K562 (cell line): ENCODE data around the gene ANXA1. TPM values are rescaled to one million over a fixed set of nuclear protein-coding genes. Genes with fewer than 3 reads are reported as not detected.
A peak's percentile ranks its signal among the peaks of the same experiment; 100 is the strongest.

Experiments used
- ATAC-seq: fragments of 200-7000 bp; cut with Tn5 transposase; 3 replicates; pipeline ENCODE4 v1.9.1; 2020; ENCODE audit warnings: moderate library complexity
- BruUV-seq: library from RNA; stranded (reverse); fragments of 400-500 nt; replicated peaks from 2 replicates; lab custom pipeline; 2021; lab: Mats Ljungman, UMichigan
- CTCF ChIA-PET: fragments of 300-600 bp; formaldehyde crosslinking; extraction: SDS; loops from one replicate; lab custom pipeline; 2021; ENCODE audit warnings: low intra/inter-chr PET ratio; lab: Yijun Ruan, JAX
- POLR2A ChIA-PET: fragments of 300-600, 350-650 bp; sonication (Branson Sonifier 250); formaldehyde crosslinking; extraction: SDS; loops from one replicate; lab custom pipeline; 2021; ENCODE audit warnings: antibody characterized with exemption, inconsistent platforms; lab: Yijun Ruan, JAX
- DNase-seq, 4 experiments: peaks; one replicate each; pipeline versions ENCODE4 v3.0.0 to v3.0.0-alpha.2; 2011 to 2018; ENCODE audit warnings: low spot score in 3 of 4, mixed read lengths in 3 of 4; ENCODE audit errors: extremely low read depth in 1 of 4
- FAIRE-seq: peaks from 2 replicates; lab custom pipeline; 2011; peaks lifted over from hg19 to GRCh38; lab: Jason Lieb, UNC
- H2AFZ ChIP-seq: 2 replicates; pipeline ENCODE4 v1.6.0; 2011; ENCODE audit warnings: low read depth, low read length, control low read depth, inconsistent platforms
- H3K27ac ChIP-seq: fragments of 200-600 bp; 3 replicates; pipeline ENCODE4 v1.8.0; 2011; ENCODE audit warnings: low read depth, mild to moderate bottlenecking, control low read depth, inconsistent platforms, low read length, moderate library complexity, mixed read lengths; ENCODE audit errors: extremely low read depth
- H3K27me3 ChIP-seq, 2 experiments: fragments of 300-600 bp in 1 of 2; 2 replicates in 1 of 2; 3 replicates in 1 of 2; pipeline versions ENCODE4 v1.6.0 to v1.8.0; 2011; ENCODE audit warnings: inconsistent platforms in 2 of 2, low read length in 2 of 2, mild to moderate bottlenecking in 1 of 2, mixed read lengths in 1 of 2, moderate library complexity in 1 of 2; ENCODE audit not compliant: control insufficient read depth in 2 of 2, insufficient read depth in 2 of 2
- H3K36me3 ChIP-seq: fragments of 300-600 bp; 3 replicates; pipeline ENCODE4 v1.8.0; 2011; ENCODE audit warnings: mild to moderate bottlenecking, low read length, inconsistent platforms; ENCODE audit not compliant: control insufficient read depth, insufficient read depth
- H3K4me1 ChIP-seq, 2 experiments: fragments of 200-600 bp in 1 of 2; replicated peaks in 1 of 2; 2 replicates in 1 of 2; 3 replicates in 1 of 2; pipeline versions ENCODE4 v1.5.1 to v1.8.0; 2011; ENCODE audit warnings: inconsistent platforms in 2 of 2, low read length in 2 of 2, mild to moderate bottlenecking in 1 of 2, mixed read lengths in 1 of 2, moderate library complexity in 1 of 2; ENCODE audit not compliant: control insufficient read depth in 2 of 2, insufficient read depth in 2 of 2
- H3K4me2 ChIP-seq: 2 replicates; pipeline ENCODE4 v1.6.1; 2011; ENCODE audit warnings: low read length, control low read depth, inconsistent platforms, mixed read lengths; ENCODE audit not compliant: insufficient read depth
- H3K4me3 ChIP-seq: fragments of 200-600 bp; sonication (generic), shearing (Covaris generic); 2 replicates; pipeline ENCODE4 v1.5.1; 2016; ENCODE audit warnings: control low read depth, inconsistent platforms
- H3K79me2 ChIP-seq: fragments of 200-600 bp; 3 replicates; pipeline ENCODE4 v1.8.0; 2011; ENCODE audit warnings: low read length, inconsistent platforms; ENCODE audit not compliant: control insufficient read depth, insufficient read depth
- H3K9ac ChIP-seq, 2 experiments: 2 replicates each; pipeline versions ENCODE4 v1.6.0 to v1.6.1; 2011; ENCODE audit warnings: low read depth in 2 of 2, low read length in 2 of 2, control low read depth in 1 of 2, inconsistent platforms in 1 of 2, mild to moderate bottlenecking in 1 of 2, mixed read lengths in 1 of 2; ENCODE audit not compliant: insufficient read depth in 1 of 2
- H3K9me1 ChIP-seq: one replicate; pipeline ENCODE4 v1.6.0; 2011; ENCODE audit warnings: inconsistent platforms, mild to moderate bottlenecking, low read length, moderate library complexity; ENCODE audit not compliant: control insufficient read depth, insufficient read depth
- H3K9me3 ChIP-seq: replicated peaks from 2 replicates; pipeline ENCODE4 v1.5.1; 2011; ENCODE audit warnings: low read depth, low read length, inconsistent platforms; ENCODE audit not compliant: control insufficient read depth, insufficient read depth
- H4K20me1 ChIP-seq: replicated peaks from 2 replicates; pipeline ENCODE4 v1.6.1; 2011; ENCODE audit warnings: low read length, inconsistent platforms, mixed read lengths; ENCODE audit not compliant: control insufficient read depth, insufficient read depth
- MEIS2 ChIP-seq: fragments of 450-650 bp; IDR thresholded peaks from 2 replicates; pipeline ENCODE4 v1.6.1; 2014; ENCODE audit warnings: mild to moderate bottlenecking; ENCODE audit not compliant: partially characterized antibody
- NELFE ChIP-seq: IDR thresholded peaks from 2 replicates; pipeline ENCODE4 v1.6.1; 2011; ENCODE audit warnings: mild to moderate bottlenecking; ENCODE audit not compliant: insufficient read depth, insufficient read length
- RBFOX2 ChIP-seq: fragments of 200-400 bp; formaldehyde crosslinking; IDR thresholded peaks from 2 replicates; pipeline ENCODE4 v1.6.1; 2017; ENCODE audit warnings: low read depth, mild to moderate bottlenecking, low read length, moderate library complexity
- RBM22 ChIP-seq: fragments of 200-400 bp; formaldehyde crosslinking; IDR thresholded peaks from 2 replicates; pipeline ENCODE4 v1.6.1; 2018; ENCODE audit warnings: low read length, low read depth; ENCODE audit not compliant: poor library complexity, severe bottlenecking
- RUNX1 ChIP-seq: sonication (generic); IDR thresholded peaks from 2 replicates; pipeline ENCODE4 v1.6.1; 2016; ENCODE audit warnings: antibody characterized with exemption, low read depth
- ZBTB26 ChIP-seq: fragments of 450-650 bp; formaldehyde crosslinking; IDR thresholded peaks from 2 replicates; pipeline ENCODE4 v1.4.0; 2022; ENCODE audit warnings: missing genetic modification characterization
- ZC3H8 ChIP-seq: fragments of 450-650 bp; IDR thresholded peaks from 2 replicates; pipeline ENCODE4 v1.6.1; 2017
- ZNF77 ChIP-seq: fragments of 250-450 bp; sonication (Bioruptor Pico); IDR thresholded peaks from 2 replicates; pipeline ENCODE4 v1.5.0; 2020
- ZZZ3 ChIP-seq: fragments of 450-650 bp; IDR thresholded peaks from 2 replicates; pipeline ENCODE4 v1.6.1; 2016; ENCODE audit warnings: antibody characterized with exemption, mild to moderate bottlenecking, moderate library complexity
- WGBS: fragments of 100-300 bp; shearing (Covaris generic); methylation state at CpG from one replicate; pipeline ENCODE4 v1.1.6; 2016; ENCODE audit warnings: low coverage, mixed read lengths; ENCODE audit not compliant: insufficient coverage; ENCODE audit errors: missing lambda C conversion rate; 5-methylcytosine and 5-hydroxymethylcytosine counted together
- in situ Hi-C: fragments of 300-500 bp; cut with MboI; formaldehyde crosslinking; loops from 4 replicates; pipeline ENCODE4 v1.15.0; 2018; ENCODE audit warnings: inconsistent platforms, mixed read lengths
- intact Hi-C: fragments of 100-400 bp; cut with micrococcal nuclease; formaldehyde crosslinking; loops from 2 replicates; pipeline ENCODE4 v1.14.2; 2022
- polyA plus RNA-seq, 8 experiments: library from polyadenylated mRNA; depleted of rRNA in 4 of 8; stranded (reverse) in 5 of 8; unstranded in 3 of 8; fragments of >200 nt; fragmentation: Nextera tagmentation in 2 of 8; fragmentation: Illumina TruSeq in 1 of 8; extraction: Ambion mirVana in 2 of 8; extraction: Trizol in 1 of 8; gene quantifications; 2 replicates each; pipeline versions ENCODE4 v1.2.1 to v1.2.3, GENCODE V29; 2011 to 2014; ENCODE audit warnings: inconsistent platforms in 1 of 8, missing spikeins in 1 of 8
- total RNA-seq, 7 experiments: library from RNA; depleted of rRNA in 6 of 7; stranded (reverse); fragments of >200 nt in 6 of 7; fragmentation: Illumina TruSeq in 2 of 7; extraction: Trizol in 2 of 7; gene quantifications; 2 replicates each; pipeline versions ENCODE4 v1.2.1 to v1.2.3, GENCODE V29; 2011 to 2021; ENCODE audit warnings: low replicate concordance in 1 of 7
- TF ChIP-seq, protein P1 (sequence below): sonication (generic); formaldehyde crosslinking; IDR thresholded peaks from 2 replicates; pipeline ENCODE4 v1.8.0; 2022; ENCODE audit warnings: mild to moderate bottlenecking, missing genetic modification reagents
- TF ChIP-seq, protein P2 (sequence below), 2 experiments: fragments of 450-650 bp; conservative IDR thresholded peaks; 2 replicates each; pipeline ENCODE4 v1.6.1; 2017; ENCODE audit warnings: mild to moderate bottlenecking in 2 of 2, moderate library complexity in 2 of 2
- TF ChIP-seq, protein P3 (sequence below): fragments of 450-650 bp; IDR thresholded peaks from 2 replicates; pipeline ENCODE4 v1.6.1; 2018; ENCODE audit not compliant: partially characterized antibody

The ANXA1 gene
- total and polyA plus RNA-seq, 9 of the 15 experiments (the other 6 are each of a cell fraction or from before 2014, with no cell fraction given) = 406 to 1,298 (median 620) TPM

DNA sequence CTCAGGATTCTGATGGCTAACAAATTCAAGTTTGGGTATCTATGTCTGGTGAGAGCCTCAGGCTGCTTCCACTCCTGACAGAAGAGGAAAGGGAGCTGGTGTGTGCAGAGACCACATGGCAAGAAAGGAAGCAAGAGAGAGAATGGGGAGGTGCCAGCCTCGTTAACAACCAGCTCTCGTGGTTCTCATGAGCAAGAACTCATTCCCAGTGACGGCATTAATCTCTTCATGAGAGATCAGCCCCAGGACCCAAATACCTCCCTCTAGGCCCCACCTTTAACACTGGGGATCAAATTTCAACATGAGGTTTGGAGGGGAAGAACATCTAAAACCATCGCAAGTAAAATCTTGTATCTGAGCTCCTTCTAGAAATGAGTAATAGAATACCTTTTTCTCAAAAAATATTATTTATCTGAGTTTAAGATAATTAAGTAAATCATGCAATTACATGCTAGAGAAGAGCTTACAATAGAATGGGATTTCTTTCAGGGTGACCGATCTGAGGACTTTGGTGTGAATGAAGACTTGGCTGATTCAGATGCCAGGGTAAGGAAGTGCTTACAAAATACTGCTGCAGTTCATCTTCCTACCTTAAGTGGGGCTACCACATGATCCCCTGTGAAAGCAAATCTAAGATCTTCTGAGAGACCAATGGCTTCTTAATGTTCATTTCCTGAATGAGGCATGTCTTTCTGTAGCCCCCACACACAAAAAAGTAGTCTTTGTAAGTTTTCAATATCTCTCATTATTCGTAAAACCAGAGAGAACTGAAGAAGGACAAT is 11.5 kb downstream of the ANXA1 start:
- no peak overlapping the region for H3K4me3 ChIP-seq
- H3K27me3 ChIP-seq = no peaks in the 10 kb centered on the region
- FAIRE-seq (no peak), DNase-seq (no peak), ATAC-seq (peak; percentile 6; the same call in 1 of the 3 replicates)
- in situ Hi-C loops (no loop called here), intact Hi-C loops (no loop called here)
- H3K4me1 ChIP-seq = no peaks in the 10 kb centered on the region
- no peaks in the 10 kb centered on the region for H3K9me1 ChIP-seq
- 73% methylated on average over 6 of the region's 6 CpGs for WGBS
- POLR2A ChIA-PET = interaction anchor here (0.8 kb wide), 1 partner anchor 9 kb away, joined by 3 read pairs; no protein-coding TSS in a partner anchor
- H3K36me3 ChIP-seq = peaks cover 100% of the 10 kb centered on the region
- H3K9me3 ChIP-seq = no peaks in the 10 kb centered on the region
- CTCF ChIA-PET = no interaction called here
- BruUV-seq = no TSS peak
- H2AFZ ChIP-seq = no peak overlapping the region
- H3K79me2 ChIP-seq = peaks cover 2% of the 10 kb centered on the region; the same call in 2 of the 3 replicates
- no peak overlapping the region for H3K27ac ChIP-seq
- no peaks in the 10 kb centered on the region for H4K20me1 ChIP-seq
- no peak overlapping the region for H3K4me2 ChIP-seq
- H3K9ac ChIP-seq = no peak overlapping the region
- TF ChIP-seq MEIS2 = no peak
- no peak for TF ChIP-seq ZNF77 (CRISPR knock-in tag)
- 0 out of 2 replicates have a peak, but pooled peaks have one; percentile 33 for TF ChIP-seq RBFOX2
- no peak for TF ChIP-seq RUNX1
- no peak for TF ChIP-seq ZC3H8
- TF ChIP-seq RBM22 = peak; percentile 15
- no peak for TF ChIP-seq ZBTB26 (CRISPR knock-in tag)
- TF ChIP-seq, protein P1, sequence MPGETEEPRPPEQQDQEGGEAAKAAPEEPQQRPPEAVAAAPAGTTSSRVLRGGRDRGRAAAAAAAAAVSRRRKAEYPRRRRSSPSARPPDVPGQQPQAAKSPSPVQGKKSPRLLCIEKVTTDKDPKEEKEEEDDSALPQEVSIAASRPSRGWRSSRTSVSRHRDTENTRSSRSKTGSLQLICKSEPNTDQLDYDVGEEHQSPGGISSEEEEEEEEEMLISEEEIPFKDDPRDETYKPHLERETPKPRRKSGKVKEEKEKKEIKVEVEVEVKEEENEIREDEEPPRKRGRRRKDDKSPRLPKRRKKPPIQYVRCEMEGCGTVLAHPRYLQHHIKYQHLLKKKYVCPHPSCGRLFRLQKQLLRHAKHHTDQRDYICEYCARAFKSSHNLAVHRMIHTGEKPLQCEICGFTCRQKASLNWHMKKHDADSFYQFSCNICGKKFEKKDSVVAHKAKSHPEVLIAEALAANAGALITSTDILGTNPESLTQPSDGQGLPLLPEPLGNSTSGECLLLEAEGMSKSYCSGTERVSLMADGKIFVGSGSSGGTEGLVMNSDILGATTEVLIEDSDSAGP (CRISPR knock-in tag) = no peak
- TF ChIP-seq, protein P2, sequence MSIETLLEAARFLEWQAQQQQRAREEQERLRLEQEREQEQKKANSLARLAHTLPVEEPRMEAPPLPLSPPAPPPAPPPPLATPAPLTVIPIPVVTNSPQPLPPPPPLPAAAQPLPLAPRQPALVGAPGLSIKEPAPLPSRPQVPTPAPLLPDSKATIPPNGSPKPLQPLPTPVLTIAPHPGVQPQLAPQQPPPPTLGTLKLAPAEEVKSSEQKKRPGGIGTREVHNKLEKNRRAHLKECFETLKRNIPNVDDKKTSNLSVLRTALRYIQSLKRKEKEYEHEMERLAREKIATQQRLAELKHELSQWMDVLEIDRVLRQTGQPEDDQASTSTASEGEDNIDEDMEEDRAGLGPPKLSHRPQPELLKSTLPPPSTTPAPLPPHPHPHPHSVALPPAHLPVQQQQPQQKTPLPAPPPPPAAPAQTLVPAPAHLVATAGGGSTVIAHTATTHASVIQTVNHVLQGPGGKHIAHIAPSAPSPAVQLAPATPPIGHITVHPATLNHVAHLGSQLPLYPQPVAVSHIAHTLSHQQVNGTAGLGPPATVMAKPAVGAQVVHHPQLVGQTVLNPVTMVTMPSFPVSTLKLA (conservative IDR thresholded peaks at IDR 0.05) = no peak
- no peak for TF ChIP-seq ZZZ3
- no peak for TF ChIP-seq NELFE
- TF ChIP-seq, protein P3, sequence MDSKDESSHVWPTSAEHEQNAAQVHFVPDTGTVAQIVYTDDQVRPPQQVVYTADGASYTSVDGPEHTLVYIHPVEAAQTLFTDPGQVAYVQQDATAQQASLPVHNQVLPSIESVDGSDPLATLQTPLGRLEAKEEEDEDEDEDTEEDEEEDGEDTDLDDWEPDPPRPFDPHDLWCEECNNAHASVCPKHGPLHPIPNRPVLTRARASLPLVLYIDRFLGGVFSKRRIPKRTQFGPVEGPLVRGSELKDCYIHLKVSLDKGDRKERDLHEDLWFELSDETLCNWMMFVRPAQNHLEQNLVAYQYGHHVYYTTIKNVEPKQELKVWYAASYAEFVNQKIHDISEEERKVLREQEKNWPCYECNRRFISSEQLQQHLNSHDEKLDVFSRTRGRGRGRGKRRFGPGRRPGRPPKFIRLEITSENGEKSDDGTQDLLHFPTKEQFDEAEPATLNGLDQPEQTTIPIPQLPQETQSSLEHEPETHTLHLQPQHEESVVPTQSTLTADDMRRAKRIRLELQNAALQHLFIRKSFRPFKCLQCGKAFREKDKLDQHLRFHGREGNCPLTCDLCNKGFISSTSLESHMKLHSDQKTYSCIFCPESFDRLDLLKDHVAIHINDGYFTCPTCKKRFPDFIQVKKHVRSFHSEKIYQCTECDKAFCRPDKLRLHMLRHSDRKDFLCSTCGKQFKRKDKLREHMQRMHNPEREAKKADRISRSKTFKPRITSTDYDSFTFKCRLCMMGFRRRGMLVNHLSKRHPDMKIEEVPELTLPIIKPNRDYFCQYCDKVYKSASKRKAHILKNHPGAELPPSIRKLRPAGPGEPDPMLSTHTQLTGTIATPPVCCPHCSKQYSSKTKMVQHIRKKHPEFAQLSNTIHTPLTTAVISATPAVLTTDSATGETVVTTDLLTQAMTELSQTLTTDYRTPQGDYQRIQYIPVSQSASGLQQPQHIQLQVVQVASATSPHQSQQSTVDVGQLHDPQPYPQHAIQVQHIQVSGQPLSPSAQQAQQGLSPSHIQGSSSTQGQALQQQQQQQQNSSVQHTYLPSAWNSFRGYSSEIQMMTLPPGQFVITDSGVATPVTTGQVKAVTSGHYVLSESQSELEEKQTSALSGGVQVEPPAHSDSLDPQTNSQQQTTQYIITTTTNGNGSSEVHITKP = no peak
